Loucy (cell line): ENCODE measurements around the gene FLOT1.
"Not testable (repeated sequence)": the region's sequence is repeated elsewhere in the genome, so short reads cannot be mapped to it uniquely, and the experiment has no call there.

Experiments used
- H2AFZ ChIP-seq: fragments of 200-600 bp; sonication (generic); 2 replicates; pipeline ENCODE4 v1.6.0; 2016; ENCODE audit warnings: antibody characterized with exemption, mild to moderate bottlenecking, low read length, moderate library complexity
- H3F3A ChIP-seq: fragments of 200-600 bp; 2 replicates; pipeline ENCODE4 v1.6.0; 2016; ENCODE audit warnings: antibody characterized with exemption, low read depth, mild to moderate bottlenecking
- H3K27me3 ChIP-seq: fragments of 200-600 bp; sonication (generic); 2 replicates; pipeline ENCODE4 v1.6.1; 2014; ENCODE audit warnings: low read length, mild to moderate bottlenecking; ENCODE audit not compliant: insufficient read depth, poor library complexity, severe bottlenecking
- H3K36me3 ChIP-seq: fragments of 200-600 bp; sonication (generic); 2 replicates; pipeline ENCODE4 v1.6.1; 2016; ENCODE audit warnings: low read length; ENCODE audit not compliant: insufficient read depth
- H3K4me1 ChIP-seq: fragments of 200-600 bp; sonication (generic); 2 replicates; pipeline ENCODE4 v1.5.1; 2014; ENCODE audit warnings: low read length, mild to moderate bottlenecking; ENCODE audit not compliant: insufficient read depth, poor library complexity, severe bottlenecking
- H3K4me2 ChIP-seq: fragments of 200-600 bp; sonication (generic); 2 replicates; pipeline ENCODE4 v1.6.0; 2014; ENCODE audit warnings: antibody characterized with exemption, low read length, low read depth, mild to moderate bottlenecking; ENCODE audit not compliant: poor library complexity, severe bottlenecking
- H3K4me3 ChIP-seq: fragments of 200-600 bp; sonication (generic); 2 replicates; pipeline ENCODE4 v1.5.1; 2014; ENCODE audit warnings: low read length, mild to moderate bottlenecking, mixed read lengths; ENCODE audit not compliant: poor library complexity, severe bottlenecking
- H3K79me2 ChIP-seq: fragments of 200-600 bp; sonication (generic); 2 replicates; pipeline ENCODE4 v1.6.1; 2014; ENCODE audit warnings: low read length; ENCODE audit not compliant: insufficient read depth
- H3K9ac ChIP-seq: fragments of 200-600 bp; sonication (generic); 2 replicates; pipeline ENCODE4 v1.6.0; 2014; ENCODE audit warnings: mild to moderate bottlenecking, low read depth, low read length, moderate library complexity; ENCODE audit not compliant: poor library complexity, severe bottlenecking
- H3K9me2 ChIP-seq: fragments of 200-600 bp; sonication (generic); replicated peaks from 2 replicates; pipeline ENCODE4 v1.6.1; 2016; ENCODE audit warnings: low read depth, low read length, mixed read lengths
- H3K9me3 ChIP-seq: fragments of 200-600 bp; sonication (generic); 2 replicates; pipeline ENCODE4 v1.6.1; 2014; ENCODE audit warnings: mild to moderate bottlenecking, antibody characterized with exemption, low read length, low read depth; ENCODE audit not compliant: insufficient read depth
- H4K20me1 ChIP-seq: fragments of 200-600 bp; sonication (generic); 2 replicates; pipeline ENCODE4 v1.6.0; 2014; ENCODE audit warnings: antibody characterized with exemption, low read length, mild to moderate bottlenecking; ENCODE audit not compliant: insufficient read depth, poor library complexity, severe bottlenecking
- CTCF ChIP-seq: fragments of 200-600 bp; sonication (generic); conservative IDR thresholded peaks from 2 replicates; pipeline ENCODE4 v1.5.1; 2014; ENCODE audit warnings: mild to moderate bottlenecking, antibody characterized with exemption, low read length
- EZH2phosphoT487 ChIP-seq: fragments of 200-600 bp; IDR thresholded peaks from 2 replicates; pipeline ENCODE4 v1.6.1; 2018; ENCODE audit warnings: antibody characterized with exemption, mild to moderate bottlenecking, moderate library complexity, borderline replicate concordance

Gene FLOT1

GRCh38 chr6:30725713-30726505 is 16.6 kb downstream of the FLOT1 start:
- H3F3A ChIP-seq: peaks cover 24% of the 10 kb centered on the region
- no peaks in the 10 kb centered on the region for H3K9me3 ChIP-seq
- peaks cover 27% of the 10 kb centered on the region for H3K4me1 ChIP-seq
- peak overlapping the region; percentile 100 for H3K4me2 ChIP-seq
- H3K79me2 ChIP-seq: peaks cover 70% of the 10 kb centered on the region
- H3K27me3 ChIP-seq: peaks cover 8% of the 10 kb centered on the region
- H3K4me3 ChIP-seq: peak overlapping the region; percentile 98
- peak overlapping the region; percentile 38 for H3K9ac ChIP-seq
- H2AFZ ChIP-seq: no peak overlapping the region
- H3K36me3 ChIP-seq: peaks cover 69% of the 10 kb centered on the region
- H3K9me2 ChIP-seq: no peaks in the 10 kb centered on the region
- TF ChIP-seq EZH2phosphoT487 (no peak), CTCF (no peak)
- H4K20me1 ChIP-seq: peaks cover 70% of the 10 kb centered on the region

GRCh38 chr6:30724906-30725667 is 17.4 kb downstream of the FLOT1 start:
- H3K9me2 ChIP-seq: no peaks in the 10 kb centered on the region
- H3K36me3 ChIP-seq: peaks cover 69% of the 10 kb centered on the region
- no peaks in the 10 kb centered on the region for H3K9me3 ChIP-seq
- peak overlapping the region; percentile 100 for H3K4me2 ChIP-seq
- peaks cover 68% of the 10 kb centered on the region for H4K20me1 ChIP-seq
- peak overlapping the region; percentile 98 for H3K4me3 ChIP-seq
- H3F3A ChIP-seq: peaks cover 29% of the 10 kb centered on the region
- peaks cover 27% of the 10 kb centered on the region for H3K4me1 ChIP-seq
- peak overlapping the region; percentile 38 for H3K9ac ChIP-seq
- peaks cover 74% of the 10 kb centered on the region for H3K79me2 ChIP-seq
- H3K27me3 ChIP-seq: peaks cover 15% of the 10 kb centered on the region
- no peak for TF ChIP-seq CTCF
- no peak for TF ChIP-seq EZH2phosphoT487
- no peak overlapping the region for H2AFZ ChIP-seq

- peaks cover 60% of the 10 kb centered on the region for H3K36me3 ChIP-seq
- not testable (repeated sequence) for H3K9me3 ChIP-seq, H3K9me2 ChIP-seq, H2AFZ ChIP-seq
- peaks cover 76% of the 10 kb centered on the region for H3K79me2 ChIP-seq
- peak overlapping the region; percentile 38 for H3K9ac ChIP-seq
- peaks cover 32% of the 10 kb centered on the region for H3F3A ChIP-seq
- peak overlapping the region; percentile 100 for H3K4me2 ChIP-seq
- H3K4me1 ChIP-seq: peaks cover 32% of the 10 kb centered on the region
- peaks cover 15% of the 10 kb centered on the region for H3K27me3 ChIP-seq
- peak overlapping the region; percentile 98 for H3K4me3 ChIP-seq
- H4K20me1 ChIP-seq: peaks cover 65% of the 10 kb centered on the region
These were observed 18.4 kb downstream of the FLOT1 start for GRCh38 chr6:30723843-30724741.

- not testable (repeated sequence) for H2AFZ ChIP-seq, H3K9me3 ChIP-seq, H3K9me2 ChIP-seq
- H3K4me2 ChIP-seq: peak overlapping the region; percentile 100
- peaks cover 64% of the 10 kb centered on the region for H4K20me1 ChIP-seq
- H3K36me3 ChIP-seq: peaks cover 60% of the 10 kb centered on the region
- peaks cover 84% of the 10 kb centered on the region for H3K79me2 ChIP-seq
- H3K4me3 ChIP-seq: peak overlapping the region; percentile 98
- peaks cover 40% of the 10 kb centered on the region for H3K4me1 ChIP-seq
- H3F3A ChIP-seq: peaks cover 34% of the 10 kb centered on the region
- H3K9ac ChIP-seq: peak overlapping the region; percentile 100
- H3K27me3 ChIP-seq: peaks cover 15% of the 10 kb centered on the region
These were observed 19.2 kb downstream of the FLOT1 start for GRCh38 chr6:30723159-30723842.
